Neural progenitor cell (in vitro differentiated cells): ENCODE results near the gene FRMD5. TPM values are rescaled to one million over a fixed set of nuclear protein-coding genes. Genes with fewer than 3 reads are reported as not detected.

ENCODE experiments used
- DNase-seq: peaks from one replicate; pipeline ENCODE4 v3.0.0-alpha.2; 2016; ENCODE audit warnings: low spot score
- H2AFZ ChIP-seq: fragments of 200-600 bp; sonication (generic); replicated peaks from 2 replicates; pipeline ENCODE4 v1.6.1; 2016; ENCODE audit warnings: antibody characterized with exemption
- H3F3A ChIP-seq: fragments of 200-600 bp; sonication (generic); 2 replicates; pipeline ENCODE4 v1.6.1; 2016; ENCODE audit warnings: antibody characterized with exemption, low read depth
- H3K27ac ChIP-seq: fragments of 200-600 bp; sonication (generic); 2 replicates; pipeline ENCODE4 v1.5.1; 2016; ENCODE audit warnings: mild to moderate bottlenecking
- H3K27me3 ChIP-seq: fragments of 200-600 bp; sonication (generic); 2 replicates; pipeline ENCODE4 v1.6.1; 2016; ENCODE audit warnings: mild to moderate bottlenecking, moderate library complexity
- H3K36me3 ChIP-seq: fragments of 200-600 bp; sonication (generic); 2 replicates; pipeline ENCODE4 v1.5.1; 2016
- H3K4me1 ChIP-seq: fragments of 200-600 bp; sonication (generic); 2 replicates; pipeline ENCODE4 v1.6.1; 2016; ENCODE audit warnings: mixed run types
- H3K4me2 ChIP-seq: fragments of 200-600 bp; sonication (generic); 2 replicates; pipeline ENCODE4 v1.6.1; 2016
- H3K4me3 ChIP-seq: fragments of 200-600 bp; sonication (generic); 2 replicates; pipeline ENCODE4 v1.5.1; 2016
- H3K79me2 ChIP-seq: fragments of 200-600 bp; sonication (generic); 2 replicates; pipeline ENCODE4 v1.6.1; 2016; ENCODE audit warnings: low read depth
- H3K9ac ChIP-seq: fragments of 200-600 bp; sonication (generic); 2 replicates; pipeline ENCODE4 v1.6.1; 2016
- H3K9me3 ChIP-seq: fragments of 200-600 bp; sonication (generic); 2 replicates; pipeline ENCODE4 v1.5.1; 2016; ENCODE audit warnings: low read depth
- H4K20me1 ChIP-seq: fragments of 200-600 bp; sonication (generic); 2 replicates; pipeline ENCODE4 v1.6.1; 2016; ENCODE audit warnings: low read depth
- H3K27ac Mint-ChIP-seq: 3 replicates; pipeline ENCODE4 v1.8.0; 2021; ENCODE audit warnings: mixed read lengths
- H3K27me3 Mint-ChIP-seq: 2 replicates; pipeline ENCODE4 v1.8.0; 2022; ENCODE audit warnings: low read depth, mild to moderate bottlenecking, inconsistent platforms, moderate library complexity, mixed read lengths; ENCODE audit not compliant: insufficient read depth
- H3K36me3 Mint-ChIP-seq: 3 replicates; pipeline ENCODE4 v1.8.0; 2021; ENCODE audit warnings: mixed read lengths
- H3K4me1 Mint-ChIP-seq: 3 replicates; pipeline ENCODE4 v1.8.0; 2021; ENCODE audit warnings: mixed read lengths
- H3K4me3 Mint-ChIP-seq: 3 replicates; pipeline ENCODE4 v1.8.0; 2021; ENCODE audit warnings: mild to moderate bottlenecking, moderate library complexity, mixed read lengths
- H3K9me3 Mint-ChIP-seq: 3 replicates; pipeline ENCODE4 v1.8.0; 2020; ENCODE audit warnings: mixed read lengths
- EZH2 ChIP-seq: fragments of 200-600 bp; sonication (generic); IDR thresholded peaks from 2 replicates; pipeline ENCODE4 v1.6.1; 2017; ENCODE audit warnings: antibody characterized with exemption, mild to moderate bottlenecking, moderate library complexity
- EZH2phosphoT487 ChIP-seq: fragments of 200-600 bp; sonication (generic); IDR thresholded peaks from 2 replicates; pipeline ENCODE4 v1.6.1; 2017; ENCODE audit warnings: antibody characterized with exemption
- total RNA-seq: library from RNA; depleted of rRNA; stranded (reverse); fragments of >200 nt; gene quantifications from 2 replicates; pipeline ENCODE4 v1.2.3, GENCODE V29; 2015; ENCODE audit warnings: low replicate concordance
- TF ChIP-seq, protein P1 (sequence below): fragments of 200-600 bp; sonication (generic); IDR thresholded peaks from 2 replicates; pipeline ENCODE4 v1.5.1; 2017; ENCODE audit warnings: antibody characterized with exemption, mild to moderate bottlenecking

The FRMD5 gene
- total RNA-seq, 1 donor from 2014 or later, result 10.1 TPM

DNA sequence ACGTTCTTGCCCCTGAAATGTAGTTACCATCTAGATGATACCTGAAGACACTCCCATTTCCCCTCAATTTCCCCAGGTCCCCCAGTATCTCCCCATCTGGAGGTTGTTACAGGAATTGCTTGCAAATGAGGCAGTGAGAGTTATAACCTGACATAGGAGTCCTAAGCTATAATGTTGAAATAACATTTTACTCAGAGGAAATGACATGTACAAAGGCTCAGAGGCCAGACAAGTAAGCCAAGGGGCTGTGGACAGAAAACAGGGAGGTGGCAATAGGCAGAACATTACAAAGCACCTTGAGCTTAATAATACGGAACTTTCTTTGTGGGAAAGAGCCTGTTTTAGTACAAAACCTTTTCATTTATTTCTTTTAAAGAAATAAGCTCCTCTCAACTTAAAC, 171.9 kb downstream of the FRMD5 start:
- Mint-ChIP-seq H3K27ac (no peak overlapping the region), H3K36me3 (no peaks in the 10 kb centered on the region), H3K27me3 (no peaks in the 10 kb centered on the region), H3K4me1 (peaks cover 3% of the 10 kb centered on the region), H3K4me3 (no peak overlapping the region), H3K9me3 (peaks cover 3% of the 10 kb centered on the region)
- Histone ChIP-seq H3K27me3 (no peaks in the 10 kb centered on the region), H3K9ac (no peak overlapping the region), H4K20me1 (no peaks in the 10 kb centered on the region), H3F3A (no peaks in the 10 kb centered on the region), H3K9me3 (no peaks in the 10 kb centered on the region), H3K4me2 (no peak overlapping the region), H3K4me1 (peaks cover 3% of the 10 kb centered on the region), H3K79me2 (no peaks in the 10 kb centered on the region), H2AFZ (no peak overlapping the region), H3K4me3 (no peak overlapping the region), H3K27ac (no peak overlapping the region), H3K36me3 (no peaks in the 10 kb centered on the region)
- DNase-seq, result no peak
- TF ChIP-seq EZH2 (no peak), EZH2phosphoT487 (no peak)
- TF ChIP-seq, protein P1, sequence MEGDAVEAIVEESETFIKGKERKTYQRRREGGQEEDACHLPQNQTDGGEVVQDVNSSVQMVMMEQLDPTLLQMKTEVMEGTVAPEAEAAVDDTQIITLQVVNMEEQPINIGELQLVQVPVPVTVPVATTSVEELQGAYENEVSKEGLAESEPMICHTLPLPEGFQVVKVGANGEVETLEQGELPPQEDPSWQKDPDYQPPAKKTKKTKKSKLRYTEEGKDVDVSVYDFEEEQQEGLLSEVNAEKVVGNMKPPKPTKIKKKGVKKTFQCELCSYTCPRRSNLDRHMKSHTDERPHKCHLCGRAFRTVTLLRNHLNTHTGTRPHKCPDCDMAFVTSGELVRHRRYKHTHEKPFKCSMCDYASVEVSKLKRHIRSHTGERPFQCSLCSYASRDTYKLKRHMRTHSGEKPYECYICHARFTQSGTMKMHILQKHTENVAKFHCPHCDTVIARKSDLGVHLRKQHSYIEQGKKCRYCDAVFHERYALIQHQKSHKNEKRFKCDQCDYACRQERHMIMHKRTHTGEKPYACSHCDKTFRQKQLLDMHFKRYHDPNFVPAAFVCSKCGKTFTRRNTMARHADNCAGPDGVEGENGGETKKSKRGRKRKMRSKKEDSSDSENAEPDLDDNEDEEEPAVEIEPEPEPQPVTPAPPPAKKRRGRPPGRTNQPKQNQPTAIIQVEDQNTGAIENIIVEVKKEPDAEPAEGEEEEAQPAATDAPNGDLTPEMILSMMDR, result no peak

DNA sequence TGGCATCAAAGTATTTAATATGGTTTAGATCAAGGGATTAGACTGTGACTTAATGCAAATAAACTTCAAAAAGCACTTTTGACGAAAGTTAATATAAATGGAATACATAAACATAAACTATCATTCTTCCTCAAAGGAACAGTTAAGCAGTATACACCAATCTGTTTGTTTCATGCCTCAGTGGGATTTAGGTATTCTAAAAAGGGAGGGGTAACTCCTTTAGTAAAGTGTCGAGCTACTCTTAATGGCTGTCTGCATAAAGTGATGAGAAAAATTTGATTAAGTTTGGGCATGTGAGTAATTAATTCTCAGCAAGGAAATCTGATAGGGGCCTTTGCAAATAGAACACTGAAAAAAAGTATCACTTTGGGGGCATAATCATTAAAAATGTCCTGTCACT, 176.9 kb downstream of the FRMD5 start:
- Mint-ChIP-seq H3K4me1 (peaks cover 5% of the 10 kb centered on the region), H3K36me3 (no peaks in the 10 kb centered on the region), H3K4me3 (no peak overlapping the region), H3K27ac (no peak overlapping the region), H3K9me3 (peaks cover 1% of the 10 kb centered on the region), H3K27me3 (no peaks in the 10 kb centered on the region)
- Histone ChIP-seq H3K79me2 (no peaks in the 10 kb centered on the region), H3K27ac (no peak overlapping the region), H3K9ac (no peak overlapping the region), H3F3A (no peaks in the 10 kb centered on the region), H3K4me3 (no peak overlapping the region), H3K27me3 (no peaks in the 10 kb centered on the region), H3K4me1 (peaks cover 6% of the 10 kb centered on the region), H2AFZ (no peak overlapping the region), H4K20me1 (no peaks in the 10 kb centered on the region), H3K4me2 (no peak overlapping the region), H3K9me3 (no peaks in the 10 kb centered on the region), H3K36me3 (no peaks in the 10 kb centered on the region)
- no peak for TF ChIP-seq EZH2
- TF ChIP-seq, protein P1, result no peak
- TF ChIP-seq EZH2phosphoT487, result no peak
- DNase-seq, result no peak

DNA sequence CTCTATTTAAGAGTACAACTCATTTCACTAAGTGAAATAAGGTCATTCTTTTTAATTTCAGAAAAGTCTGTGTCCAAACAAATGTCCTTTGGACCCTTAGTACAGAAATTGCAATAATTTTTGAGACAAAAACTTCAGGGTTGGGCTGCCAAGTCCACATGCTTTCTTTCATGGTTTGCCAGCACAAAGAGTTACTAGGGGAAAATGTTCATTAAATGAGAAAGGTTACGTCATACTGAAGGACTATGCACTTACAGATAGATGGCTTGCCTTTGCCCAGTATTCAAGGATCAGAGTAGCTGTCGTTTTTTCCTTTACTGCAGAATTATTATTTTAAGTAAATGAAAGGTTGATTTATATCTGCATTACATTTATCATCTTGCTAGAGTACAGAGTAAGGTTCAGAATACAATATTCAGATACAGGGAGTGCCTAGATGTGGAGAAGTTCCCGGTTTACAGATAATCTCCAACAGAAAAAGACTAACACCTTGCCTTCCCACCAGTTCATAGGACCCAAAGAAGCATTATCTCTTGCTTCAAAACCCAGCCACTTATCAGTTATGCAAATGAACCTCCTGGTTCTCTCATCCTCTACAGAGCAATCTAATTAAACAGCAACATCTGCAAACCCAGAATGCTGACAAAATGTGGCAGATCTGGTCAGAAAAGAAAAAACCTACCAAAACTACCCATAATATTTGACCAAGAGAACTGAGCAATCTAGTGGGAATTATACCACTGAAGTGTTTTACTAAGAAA, 179.3 kb downstream of the FRMD5 start:
- Mint-ChIP-seq H3K9me3 (no peaks in the 10 kb centered on the region), H3K27me3 (no peaks in the 10 kb centered on the region), H3K4me1 (peaks cover 11% of the 10 kb centered on the region), H3K4me3 (no peak overlapping the region), H3K36me3 (no peaks in the 10 kb centered on the region), H3K27ac (no peak overlapping the region)
- Histone ChIP-seq H3K27ac (no peak overlapping the region), H3K4me3 (no peak overlapping the region), H3F3A (no peaks in the 10 kb centered on the region), H3K27me3 (no peaks in the 10 kb centered on the region), H2AFZ (no peak overlapping the region), H3K79me2 (no peaks in the 10 kb centered on the region), H3K9ac (no peak overlapping the region), H4K20me1 (no peaks in the 10 kb centered on the region), H3K36me3 (no peaks in the 10 kb centered on the region), H3K4me2 (no peak overlapping the region), H3K9me3 (no peaks in the 10 kb centered on the region), H3K4me1 (peaks cover 6% of the 10 kb centered on the region)
- TF ChIP-seq, protein P1, result no peak
- TF ChIP-seq EZH2 (no peak), EZH2phosphoT487 (no peak)
- no peak for DNase-seq
